ENCODE measurements around the gene RGL2. TPM values are rescaled to one million over a fixed set of nuclear protein-coding genes. Genes with fewer than 3 reads are reported as not detected.
A peak's percentile ranks its signal among the peaks of the same experiment; 100 is the strongest.
"Not testable (repeated sequence)": the region's sequence is repeated elsewhere in the genome, so short reads cannot be mapped to it uniquely, and the experiment has no call there.

RGL2 gene
- total RNA-seq, 1 donor from 2014 or later = 42.3 TPM

- H3K27me3 ChIP-seq (ENCODE audit: control insufficient read depth, insufficient read depth, low read length) = no peaks in the 10 kb centered on the region
- TF ChIP-seq CTCF (IDR thresholded peaks at IDR 0.05; ENCODE audit: insufficient read depth, low read length, poor library complexity, severe bottlenecking) = no peak
- H3K36me3 ChIP-seq (ENCODE audit: control insufficient read depth, insufficient read depth, low read length) = no peaks in the 10 kb centered on the region
- no peak overlapping the region for H3K4me3 ChIP-seq (ENCODE audit: low read depth, low read length)
- DNase-seq (ENCODE audit: low read depth) = no peak
Measured at GRCh38 chr6:33286946-33287914, 11.5 kb downstream of the RGL2 start.

- H3K36me3 ChIP-seq (ENCODE audit: control insufficient read depth, insufficient read depth, low read length); DNase-seq (ENCODE audit: low read depth); H3K4me3 ChIP-seq (ENCODE audit: low read depth, low read length); H3K27me3 ChIP-seq (ENCODE audit: control insufficient read depth, insufficient read depth, low read length): not testable (repeated sequence)
Measured at GRCh38 chr6:33285214-33285613, 13.5 kb downstream of the RGL2 start.

GRCh38 chr6:33280539-33280938 is 18.2 kb downstream of the RGL2 start:
- no peak for TF ChIP-seq CTCF (IDR thresholded peaks at IDR 0.05; ENCODE audit: insufficient read depth, low read length, poor library complexity, severe bottlenecking)
- H3K36me3 ChIP-seq (ENCODE audit: control insufficient read depth, insufficient read depth, low read length) = peaks cover 4% of the 10 kb centered on the region
- H3K4me3 ChIP-seq (ENCODE audit: low read depth, low read length) = no peak overlapping the region
- H3K27me3 ChIP-seq (ENCODE audit: control insufficient read depth, insufficient read depth, low read length) = no peaks in the 10 kb centered on the region
- no peak for DNase-seq (ENCODE audit: low read depth)

GRCh38 chr6:33279971-33280511 is 18.7 kb downstream of the RGL2 start:
- no peaks in the 10 kb centered on the region for H3K27me3 ChIP-seq (ENCODE audit: control insufficient read depth, insufficient read depth, low read length)
- no peak for DNase-seq (ENCODE audit: low read depth)
- peaks cover 4% of the 10 kb centered on the region for H3K36me3 ChIP-seq (ENCODE audit: control insufficient read depth, insufficient read depth, low read length)
- peak; percentile 95 for TF ChIP-seq CTCF (IDR thresholded peaks at IDR 0.05; ENCODE audit: insufficient read depth, low read length, poor library complexity, severe bottlenecking)
- no peak overlapping the region for H3K4me3 ChIP-seq (ENCODE audit: low read depth, low read length)

GRCh38 chr6:33279257-33279695 is 19.5 kb downstream of the RGL2 start:
- no peak overlapping the region for H3K4me3 ChIP-seq (ENCODE audit: low read depth, low read length)
- DNase-seq (ENCODE audit: low read depth) = no peak
- H3K36me3 ChIP-seq (ENCODE audit: control insufficient read depth, insufficient read depth, low read length) = peaks cover 4% of the 10 kb centered on the region
- H3K27me3 ChIP-seq (ENCODE audit: control insufficient read depth, insufficient read depth, low read length) = no peaks in the 10 kb centered on the region
- TF ChIP-seq CTCF (IDR thresholded peaks at IDR 0.05; ENCODE audit: insufficient read depth, low read length, poor library complexity, severe bottlenecking) = no peak

- peaks cover 4% of the 10 kb centered on the region for H3K36me3 ChIP-seq (ENCODE audit: control insufficient read depth, insufficient read depth, low read length)
- H3K4me3 ChIP-seq (ENCODE audit: low read depth, low read length) = no peak overlapping the region
- no peak for TF ChIP-seq CTCF (IDR thresholded peaks at IDR 0.05; ENCODE audit: insufficient read depth, low read length, poor library complexity, severe bottlenecking)
- no peaks in the 10 kb centered on the region for H3K27me3 ChIP-seq (ENCODE audit: control insufficient read depth, insufficient read depth, low read length)
- no peak for DNase-seq (ENCODE audit: low read depth)
Measured at GRCh38 chr6:33278810-33279209, 19.9 kb downstream of the RGL2 start.
